Glutamatergic neuron (in vitro differentiated cells): Measurements from ENCODE around the gene BMPR1B. TPM values are rescaled to one million over a fixed set of nuclear protein-coding genes. Genes with fewer than 3 reads are reported as not detected.

Experiments
- DNase-seq: peaks from one replicate; pipeline ENCODE4 v3.0.0; 2022
- H3K27ac Mint-ChIP-seq: one replicate; pipeline ENCODE4 v1.8.0; 2020; ENCODE audit warnings: mild to moderate bottlenecking, mixed read lengths, inconsistent platforms; ENCODE audit not compliant: unreplicated experiment
- H3K27me3 Mint-ChIP-seq: one replicate; pipeline ENCODE4 v1.8.0; 2020; ENCODE audit warnings: mild to moderate bottlenecking, moderate library complexity, mixed read lengths, inconsistent platforms; ENCODE audit not compliant: unreplicated experiment
- H3K36me3 Mint-ChIP-seq: one replicate; pipeline ENCODE4 v1.8.0; 2020; ENCODE audit warnings: mild to moderate bottlenecking, mixed read lengths, inconsistent platforms; ENCODE audit not compliant: unreplicated experiment
- H3K4me1 Mint-ChIP-seq: one replicate; pipeline ENCODE4 v1.8.0; 2020; ENCODE audit warnings: mild to moderate bottlenecking, low read depth, mixed read lengths, inconsistent platforms; ENCODE audit not compliant: unreplicated experiment
- H3K4me3 Mint-ChIP-seq: one replicate; pipeline ENCODE4 v1.8.0; 2020; ENCODE audit warnings: mild to moderate bottlenecking, mixed read lengths, inconsistent platforms; ENCODE audit not compliant: unreplicated experiment
- H3K9me3 Mint-ChIP-seq: one replicate; pipeline ENCODE4 v1.8.0; 2020; ENCODE audit warnings: mild to moderate bottlenecking, moderate library complexity, mixed read lengths, inconsistent platforms; ENCODE audit not compliant: unreplicated experiment
- total RNA-seq: library from RNA; stranded (reverse); fragmentation: NEBNext Ultra II Directional; extraction: Animal tissue kit (Norgen Biotek cat#: 25700); gene quantifications from one replicate; pipeline ENCODE4 v1.2.1, GENCODE V29; 2021; ENCODE audit not compliant: unreplicated experiment
- TF ChIP-seq, protein P1 (sequence below): fragments of 200-600 bp; sonication (generic); IDR thresholded peaks from one replicate; pipeline ENCODE4 v1.5.0; 2021; ENCODE audit not compliant: partially characterized antibody, unreplicated experiment

BMPR1B gene
- total RNA-seq, 1 donor from 2014 or later, result 2.4 TPM

DNA sequence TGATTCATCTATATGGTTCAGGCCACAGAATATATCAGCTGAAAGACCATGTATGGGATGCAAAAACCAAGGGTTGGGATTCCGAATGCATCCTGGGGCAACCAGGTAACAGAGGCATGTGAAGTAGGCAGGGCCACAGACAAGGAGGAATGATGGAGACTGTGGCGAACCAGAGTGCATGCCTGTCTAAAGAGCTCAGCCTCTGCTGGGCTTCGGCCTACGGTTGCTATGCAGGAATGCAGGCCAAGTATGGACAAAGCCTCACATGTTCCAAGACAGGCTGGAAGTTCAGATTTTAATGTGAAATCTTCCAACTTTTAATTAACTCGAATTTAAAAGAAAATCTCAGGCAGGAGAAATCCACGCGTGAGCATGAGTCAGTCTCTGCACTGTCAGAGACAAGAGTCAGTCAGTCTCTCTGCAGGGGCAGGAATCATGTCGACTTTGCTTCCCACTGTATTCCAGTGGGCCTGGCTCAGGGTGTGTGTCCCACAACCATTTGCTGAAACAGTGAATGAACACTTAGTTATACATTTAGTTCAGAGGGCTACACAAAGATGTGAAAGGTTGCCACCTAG, 446.6 kb downstream of the BMPR1B start:
- no peak overlapping the region for H3K27ac Mint-ChIP-seq
- peaks cover 1% of the 10 kb centered on the region for H3K4me1 Mint-ChIP-seq
- no peaks in the 10 kb centered on the region for H3K36me3 Mint-ChIP-seq
- no peak for DNase-seq
- no peaks in the 10 kb centered on the region for H3K9me3 Mint-ChIP-seq
- H3K4me3 Mint-ChIP-seq, result no peak overlapping the region
- no peaks in the 10 kb centered on the region for H3K27me3 Mint-ChIP-seq
- TF ChIP-seq, protein P1, sequence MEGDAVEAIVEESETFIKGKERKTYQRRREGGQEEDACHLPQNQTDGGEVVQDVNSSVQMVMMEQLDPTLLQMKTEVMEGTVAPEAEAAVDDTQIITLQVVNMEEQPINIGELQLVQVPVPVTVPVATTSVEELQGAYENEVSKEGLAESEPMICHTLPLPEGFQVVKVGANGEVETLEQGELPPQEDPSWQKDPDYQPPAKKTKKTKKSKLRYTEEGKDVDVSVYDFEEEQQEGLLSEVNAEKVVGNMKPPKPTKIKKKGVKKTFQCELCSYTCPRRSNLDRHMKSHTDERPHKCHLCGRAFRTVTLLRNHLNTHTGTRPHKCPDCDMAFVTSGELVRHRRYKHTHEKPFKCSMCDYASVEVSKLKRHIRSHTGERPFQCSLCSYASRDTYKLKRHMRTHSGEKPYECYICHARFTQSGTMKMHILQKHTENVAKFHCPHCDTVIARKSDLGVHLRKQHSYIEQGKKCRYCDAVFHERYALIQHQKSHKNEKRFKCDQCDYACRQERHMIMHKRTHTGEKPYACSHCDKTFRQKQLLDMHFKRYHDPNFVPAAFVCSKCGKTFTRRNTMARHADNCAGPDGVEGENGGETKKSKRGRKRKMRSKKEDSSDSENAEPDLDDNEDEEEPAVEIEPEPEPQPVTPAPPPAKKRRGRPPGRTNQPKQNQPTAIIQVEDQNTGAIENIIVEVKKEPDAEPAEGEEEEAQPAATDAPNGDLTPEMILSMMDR, result no peak

DNA sequence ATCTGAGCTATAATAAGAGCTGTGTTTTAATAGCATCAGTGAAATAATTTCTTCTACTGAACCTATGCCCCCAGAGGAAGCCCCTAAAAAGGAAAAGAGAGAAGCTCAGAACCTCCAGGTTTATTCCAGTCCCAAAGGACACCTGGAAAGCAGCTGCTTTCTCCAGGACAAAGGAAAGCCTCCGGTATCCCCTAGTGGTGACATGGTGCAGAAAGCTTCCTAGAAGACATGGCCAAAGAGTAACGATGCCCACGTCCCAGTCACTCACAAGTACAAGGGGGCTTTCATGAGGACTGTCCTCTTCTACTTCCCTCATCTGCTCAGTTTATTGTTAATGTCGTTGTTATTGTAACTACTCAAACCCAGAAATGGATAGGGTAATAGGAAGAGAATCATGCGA, 447.1 kb downstream of the BMPR1B start:
- DNase-seq, result no peak

More for the DNA sequence above, 447.1 kb downstream of the BMPR1B start:
- Mint-ChIP-seq H3K36me3 (no peaks in the 10 kb centered on the region), H3K4me3 (no peak overlapping the region), H3K27ac (no peak overlapping the region), H3K4me1 (peaks cover 4% of the 10 kb centered on the region), H3K9me3 (no peaks in the 10 kb centered on the region), H3K27me3 (no peaks in the 10 kb centered on the region)
- TF ChIP-seq, protein P1, result peak; percentile 32
